Hepatocyte (in vitro differentiated cells): ENCODE data around the gene HLA-DRB5.

Experiments
- EZH2 ChIP-seq: fragments of 200-600 bp; sonication (generic); IDR thresholded peaks from 2 replicates; pipeline ENCODE4 v1.6.1; 2016; ENCODE audit warnings: antibody characterized with exemption, mild to moderate bottlenecking, borderline replicate concordance
- EZH2phosphoT487 ChIP-seq: fragments of 200-600 bp; sonication (generic); IDR thresholded peaks from one replicate; pipeline ENCODE4 v1.6.1; 2018; ENCODE audit warnings: antibody characterized with exemption, mild to moderate bottlenecking, low read depth, moderate library complexity; ENCODE audit not compliant: unreplicated experiment, severe bottlenecking
- TF ChIP-seq, protein P1 (sequence below): fragments of 200-600 bp; sonication (generic); IDR thresholded peaks from 2 replicates; pipeline ENCODE4 v1.5.1; 2016; ENCODE audit warnings: antibody characterized with exemption, mild to moderate bottlenecking; ENCODE audit not compliant: poor library complexity

DNA sequence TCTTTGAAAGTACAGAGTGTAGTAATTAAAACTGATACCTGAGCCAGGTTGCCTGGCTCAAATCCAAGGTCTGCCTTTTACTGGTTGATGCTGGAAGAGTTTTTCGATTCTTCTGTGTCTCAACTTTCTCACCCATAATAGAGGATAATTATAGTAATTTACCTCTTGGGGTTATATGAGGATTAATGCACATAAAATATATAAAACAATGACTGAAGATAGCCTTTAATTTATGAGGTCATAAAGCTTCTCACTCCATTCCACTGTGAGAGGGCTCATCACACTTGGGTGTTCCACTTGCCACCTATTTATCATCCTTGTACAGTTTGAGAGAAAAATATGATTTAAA, 10.2 kb downstream of the HLA-DRB5 start:
- TF ChIP-seq, protein P1, sequence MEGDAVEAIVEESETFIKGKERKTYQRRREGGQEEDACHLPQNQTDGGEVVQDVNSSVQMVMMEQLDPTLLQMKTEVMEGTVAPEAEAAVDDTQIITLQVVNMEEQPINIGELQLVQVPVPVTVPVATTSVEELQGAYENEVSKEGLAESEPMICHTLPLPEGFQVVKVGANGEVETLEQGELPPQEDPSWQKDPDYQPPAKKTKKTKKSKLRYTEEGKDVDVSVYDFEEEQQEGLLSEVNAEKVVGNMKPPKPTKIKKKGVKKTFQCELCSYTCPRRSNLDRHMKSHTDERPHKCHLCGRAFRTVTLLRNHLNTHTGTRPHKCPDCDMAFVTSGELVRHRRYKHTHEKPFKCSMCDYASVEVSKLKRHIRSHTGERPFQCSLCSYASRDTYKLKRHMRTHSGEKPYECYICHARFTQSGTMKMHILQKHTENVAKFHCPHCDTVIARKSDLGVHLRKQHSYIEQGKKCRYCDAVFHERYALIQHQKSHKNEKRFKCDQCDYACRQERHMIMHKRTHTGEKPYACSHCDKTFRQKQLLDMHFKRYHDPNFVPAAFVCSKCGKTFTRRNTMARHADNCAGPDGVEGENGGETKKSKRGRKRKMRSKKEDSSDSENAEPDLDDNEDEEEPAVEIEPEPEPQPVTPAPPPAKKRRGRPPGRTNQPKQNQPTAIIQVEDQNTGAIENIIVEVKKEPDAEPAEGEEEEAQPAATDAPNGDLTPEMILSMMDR = no peak
- TF ChIP-seq EZH2 (no peak), EZH2phosphoT487 (no peak)
